NK-92 (cell line): Measurements from ENCODE around the gene VAPA.

ENCODE experiments used
- DNase-seq: peaks from one replicate; lab custom pipeline; 2025; ENCODE audit not compliant: unreplicated experiment; lab: John Stamatoyannopoulos, UW

The VAPA gene

DNA sequence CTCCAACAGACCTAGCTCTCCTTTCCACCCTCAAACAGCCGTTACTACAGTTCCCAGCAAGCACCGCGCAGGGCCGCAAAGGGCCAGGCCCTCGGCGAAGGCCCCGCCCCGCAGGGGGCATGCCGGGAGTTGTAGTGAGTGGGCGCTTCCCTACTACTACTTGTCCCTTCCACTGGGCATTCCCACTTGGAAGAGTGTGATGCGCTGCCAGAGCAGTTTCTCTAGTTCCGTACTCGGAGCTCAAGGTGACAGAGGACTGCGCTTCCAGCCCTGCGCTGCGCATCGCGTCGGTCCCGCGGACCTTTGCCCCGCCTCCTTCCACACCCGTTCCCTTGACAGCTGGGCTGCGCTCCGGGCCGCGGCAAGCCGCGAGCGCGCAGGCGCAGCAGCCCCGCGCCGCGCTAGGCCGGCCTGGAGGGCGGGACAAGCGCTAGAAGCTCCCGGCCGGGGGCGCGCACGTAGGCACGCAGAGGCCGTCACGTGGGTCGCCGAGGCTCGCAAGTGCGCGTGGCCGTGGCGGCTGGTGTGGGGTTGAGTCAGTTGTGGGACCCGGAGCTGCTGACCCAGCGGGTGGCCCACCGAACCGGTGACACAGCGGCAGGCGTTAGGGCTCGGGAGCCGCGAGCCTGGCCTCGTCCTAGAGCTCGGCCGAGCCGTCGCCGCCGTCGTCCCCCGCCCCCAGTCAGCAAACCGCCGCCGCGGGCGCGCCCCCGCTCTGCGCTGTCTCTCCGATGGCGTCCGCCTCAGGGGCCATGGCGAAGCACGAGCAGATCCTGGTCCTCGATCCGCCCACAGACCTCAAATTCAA is at the start of gene VAPA:
Gene VAPA (plus strand): TSS at position 491 of the 808 bp plus-strand sequence. CDS start 241 bp downstream, at position 732.
- DNase-seq = peak; percentile 46

DNA sequence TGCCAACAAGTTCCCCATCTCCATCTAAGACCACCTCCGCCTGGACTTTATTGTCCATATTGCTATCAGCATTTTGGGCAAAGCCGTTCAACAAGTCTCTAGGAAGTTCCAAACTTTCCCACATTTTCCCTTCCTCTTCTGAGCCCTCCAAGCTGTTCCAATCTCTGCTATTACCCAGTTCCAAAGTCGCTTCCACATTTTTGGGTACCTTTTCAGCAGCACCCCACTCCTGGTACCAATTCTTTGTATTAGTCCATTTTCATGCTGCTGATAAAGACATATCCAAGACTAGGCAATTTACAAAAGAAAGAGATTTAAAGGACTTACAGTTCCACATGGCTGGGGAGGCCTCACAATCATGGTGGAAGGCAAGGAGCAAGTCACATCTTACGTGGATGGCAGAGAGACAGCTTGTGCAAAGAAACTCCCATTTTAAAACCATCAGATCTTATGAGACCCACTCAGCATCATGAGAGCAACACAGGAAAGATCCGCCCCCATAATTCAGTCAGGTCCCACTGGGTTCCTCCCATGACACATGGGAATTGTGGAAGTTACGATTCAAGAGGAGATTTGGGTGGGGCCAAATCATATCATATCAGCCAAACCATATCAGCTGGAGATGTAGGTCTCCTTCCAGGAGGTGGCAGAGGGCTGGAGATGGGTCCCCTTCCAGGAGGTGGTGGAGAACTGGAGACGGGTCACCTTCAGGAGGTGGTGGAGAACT is 47.9 kb upstream of the VAPA start:
- DNase-seq = no peak

DNA sequence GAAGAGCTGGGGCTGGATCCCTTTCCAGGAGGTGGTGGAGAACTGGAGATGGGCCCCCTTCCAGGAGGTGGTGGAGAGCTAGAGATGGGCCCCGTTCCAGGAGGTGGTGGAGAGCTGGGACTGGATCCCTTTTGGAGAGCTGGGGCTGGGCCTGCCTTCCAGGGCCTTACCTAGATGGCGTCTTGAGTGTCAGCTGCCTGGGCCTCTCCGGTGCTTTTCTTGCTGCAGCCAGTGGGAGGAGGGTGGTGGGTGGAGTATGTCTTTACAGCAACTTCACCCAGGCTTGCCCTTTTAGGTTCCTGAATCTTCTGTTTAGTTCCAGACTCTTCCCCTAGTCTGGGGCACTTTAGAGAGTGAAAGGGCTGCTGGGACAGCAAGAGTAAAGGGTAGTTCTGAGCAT is 47.2 kb upstream of the VAPA start:
- DNase-seq = no peak

- DNase-seq = no peak
Measured at GRCh38 chr18:9867071-9867594, 46.7 kb upstream of the VAPA start.

GRCh38 chr18:9868857-9869714 is 44.7 kb upstream of the VAPA start:
- no peak for DNase-seq

DNA sequence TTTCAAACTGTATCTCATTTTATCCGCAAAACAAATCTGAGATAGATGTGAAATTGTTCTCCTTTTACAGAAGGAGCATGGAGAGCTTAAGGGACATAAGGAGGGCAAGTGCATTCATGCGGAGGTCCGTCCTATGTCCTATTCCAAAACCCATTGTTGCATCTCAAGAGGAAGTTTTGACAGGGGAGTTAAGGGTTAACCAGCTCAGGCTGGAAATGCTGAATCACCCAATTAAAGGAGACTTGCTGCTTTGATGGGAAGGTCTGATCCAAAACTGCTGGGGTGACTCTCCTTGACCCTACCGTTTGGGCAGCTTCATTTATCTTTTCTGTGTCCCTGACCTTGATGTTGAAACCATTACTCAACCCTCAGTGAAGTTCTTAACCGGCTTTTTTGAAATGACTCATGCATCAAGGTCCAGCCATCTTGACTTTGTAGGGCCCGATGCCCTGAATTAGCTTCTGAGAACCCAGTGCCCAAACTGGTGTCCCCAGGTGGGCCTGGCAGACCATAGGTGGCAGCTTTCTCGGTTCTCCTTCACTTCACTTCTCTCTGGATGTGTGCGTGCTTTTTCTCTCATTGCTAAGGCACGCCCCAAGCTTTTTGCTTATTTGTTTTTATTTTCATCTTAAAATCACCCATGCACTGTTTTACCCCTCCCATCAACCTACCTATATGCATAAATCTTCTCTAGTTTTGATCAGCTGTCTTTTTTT is 43.9 kb upstream of the VAPA start:
- DNase-seq = no peak

GRCh38 chr18:9870431-9871008 is 43.3 kb upstream of the VAPA start:
- DNase-seq = no peak

- no peak for DNase-seq
Measured at GRCh38 chr18:9871244-9871746, 42.5 kb upstream of the VAPA start.

DNA sequence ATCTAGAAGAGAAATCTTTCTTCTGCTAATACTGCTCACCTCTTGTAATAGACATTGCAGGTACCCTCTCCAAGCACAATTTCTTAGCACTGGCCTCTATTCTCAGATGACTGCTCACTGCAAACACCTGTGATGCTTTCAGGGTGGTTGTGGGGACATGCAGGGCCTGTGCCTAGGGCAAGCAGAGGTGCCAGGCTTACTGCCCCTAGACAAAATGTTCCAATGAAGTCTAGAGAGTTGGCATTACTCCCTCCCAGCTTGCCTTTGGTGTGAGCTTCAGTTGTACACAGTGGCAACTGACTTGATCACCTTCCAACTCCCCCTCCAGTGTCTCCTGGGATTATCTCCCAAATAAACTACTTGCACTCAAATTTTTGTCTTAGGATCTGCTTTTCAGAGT is 41.0 kb upstream of the VAPA start:
- no peak for DNase-seq

GRCh38 chr18:9874728-9875127 is 39.1 kb upstream of the VAPA start:
- no peak for DNase-seq

DNA sequence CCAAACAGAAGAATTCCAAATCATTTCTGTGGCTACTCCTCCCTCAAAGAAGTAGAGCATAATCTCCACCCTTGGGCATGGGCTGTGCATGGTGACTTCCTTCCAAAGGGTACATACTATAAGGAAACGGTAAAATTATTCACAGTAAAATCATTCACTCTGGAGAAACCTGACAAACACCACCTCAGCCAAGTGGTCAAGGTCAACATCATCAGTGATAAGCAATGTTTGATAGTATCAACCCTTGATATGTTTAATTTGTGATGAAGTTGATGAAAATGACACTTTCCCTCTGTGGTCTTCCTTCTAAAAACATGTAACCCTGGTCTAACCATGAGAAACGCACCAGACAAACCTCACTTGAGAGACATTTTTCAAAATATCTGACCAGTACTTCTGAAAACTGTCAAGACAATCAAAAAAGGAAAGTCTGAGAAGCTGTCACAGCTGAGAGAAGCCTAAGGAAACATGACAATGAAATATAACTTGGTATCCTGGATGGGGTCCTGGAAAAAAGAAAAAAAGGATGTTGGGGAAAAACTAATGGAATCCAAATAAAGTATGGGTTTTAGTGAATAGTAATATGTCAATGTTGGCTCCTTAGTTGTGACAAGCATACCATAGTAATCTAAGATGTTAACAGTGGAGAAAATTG is 37.5 kb upstream of the VAPA start:
- DNase-seq = no peak

DNA sequence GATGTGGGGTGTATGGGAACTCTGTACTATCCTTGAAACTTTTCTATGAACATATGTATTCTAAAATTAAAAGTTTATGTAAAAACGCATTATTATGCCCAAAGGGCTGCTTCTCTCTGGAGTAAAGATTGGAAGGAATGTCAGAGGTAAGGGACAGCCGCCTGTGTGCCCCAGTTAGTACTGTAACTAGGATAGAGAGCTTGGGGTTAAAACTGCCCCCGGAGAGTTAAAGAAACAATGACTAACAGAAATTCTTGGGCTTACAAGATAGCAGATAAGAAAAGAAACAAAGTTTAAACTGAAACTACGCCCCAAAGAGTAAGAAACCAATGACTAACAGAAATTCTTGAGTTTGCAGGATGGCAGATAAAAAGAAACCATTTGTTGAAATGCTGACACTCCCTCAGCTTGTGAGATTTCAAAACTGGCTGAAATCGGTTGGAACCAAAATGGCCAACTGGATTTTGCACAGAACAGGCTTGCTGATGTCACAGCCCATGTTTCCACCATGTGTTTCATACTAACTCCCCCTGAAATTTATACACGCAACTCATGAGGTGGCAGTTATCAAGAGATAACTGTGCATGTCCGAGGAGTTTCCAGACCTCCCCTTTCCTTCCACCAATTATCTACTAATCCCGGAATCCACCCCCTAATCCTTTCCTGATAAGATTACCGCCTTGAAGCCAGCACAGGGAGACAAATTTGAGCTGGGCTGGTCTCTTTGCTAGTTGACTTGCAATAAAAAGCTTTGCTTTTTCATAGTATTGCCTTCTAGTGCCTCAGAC is 36.8 kb upstream of the VAPA start:
- no peak for DNase-seq

DNA sequence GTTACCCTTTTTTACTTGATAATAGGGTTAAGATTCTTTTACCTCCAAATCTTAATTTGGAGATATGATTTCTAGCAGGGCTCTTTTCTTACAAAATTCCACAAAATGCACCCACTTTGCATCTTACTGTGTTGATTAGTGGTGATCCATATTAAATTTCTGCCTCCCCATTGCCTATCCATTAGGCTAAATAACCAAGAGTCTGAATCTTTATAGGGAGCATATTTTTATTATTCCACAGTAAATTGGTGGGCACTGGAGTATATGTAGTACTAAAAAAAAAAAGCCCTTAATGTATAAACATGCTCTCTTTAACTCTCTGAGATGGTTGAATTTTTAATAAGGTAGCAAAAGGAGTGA is 36.2 kb upstream of the VAPA start:
- no peak for DNase-seq

DNA sequence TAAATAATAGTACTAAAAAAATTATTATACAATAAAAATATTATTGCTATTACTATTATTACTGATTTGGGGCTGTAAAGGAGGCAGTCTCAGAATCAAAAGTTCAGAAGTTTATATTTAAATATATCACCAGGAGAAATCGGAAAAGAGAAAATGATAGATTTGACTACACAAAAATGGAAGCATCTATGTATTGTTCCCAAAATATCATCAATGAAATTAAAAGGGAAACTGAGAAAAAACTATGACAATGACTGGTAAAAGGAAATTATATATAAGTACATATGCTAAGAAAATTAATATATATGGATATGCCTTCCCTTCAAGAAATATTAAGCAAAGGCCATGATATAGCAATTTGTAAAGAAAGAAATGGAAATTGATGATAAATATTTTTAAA is 35.7 kb upstream of the VAPA start:
- DNase-seq = no peak

DNA sequence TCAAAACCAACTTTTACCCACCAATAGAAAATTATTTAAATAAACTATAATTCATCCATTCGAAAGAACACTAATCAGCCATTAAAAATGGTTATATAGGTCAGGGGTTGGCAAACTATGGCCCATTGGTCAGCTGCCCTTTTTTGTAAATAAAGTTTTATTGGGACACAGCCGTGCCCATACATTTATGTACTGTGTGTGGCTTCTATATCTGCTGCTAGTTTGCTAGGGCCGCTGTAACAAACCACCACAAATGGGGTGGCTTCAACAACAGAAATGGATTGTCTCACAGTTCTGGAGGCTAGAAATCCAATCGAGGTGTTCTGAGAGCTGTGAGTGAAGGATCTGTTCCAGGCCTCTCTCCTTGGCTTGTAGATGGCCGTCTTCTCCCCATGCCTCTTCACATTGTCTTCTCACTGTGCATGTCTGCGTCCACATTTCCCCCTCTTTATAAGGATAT is 35.0 kb upstream of the VAPA start:
- no peak for DNase-seq

GRCh38 chr18:9884090-9884489 is 29.7 kb upstream of the VAPA start:
- DNase-seq = no peak

DNA sequence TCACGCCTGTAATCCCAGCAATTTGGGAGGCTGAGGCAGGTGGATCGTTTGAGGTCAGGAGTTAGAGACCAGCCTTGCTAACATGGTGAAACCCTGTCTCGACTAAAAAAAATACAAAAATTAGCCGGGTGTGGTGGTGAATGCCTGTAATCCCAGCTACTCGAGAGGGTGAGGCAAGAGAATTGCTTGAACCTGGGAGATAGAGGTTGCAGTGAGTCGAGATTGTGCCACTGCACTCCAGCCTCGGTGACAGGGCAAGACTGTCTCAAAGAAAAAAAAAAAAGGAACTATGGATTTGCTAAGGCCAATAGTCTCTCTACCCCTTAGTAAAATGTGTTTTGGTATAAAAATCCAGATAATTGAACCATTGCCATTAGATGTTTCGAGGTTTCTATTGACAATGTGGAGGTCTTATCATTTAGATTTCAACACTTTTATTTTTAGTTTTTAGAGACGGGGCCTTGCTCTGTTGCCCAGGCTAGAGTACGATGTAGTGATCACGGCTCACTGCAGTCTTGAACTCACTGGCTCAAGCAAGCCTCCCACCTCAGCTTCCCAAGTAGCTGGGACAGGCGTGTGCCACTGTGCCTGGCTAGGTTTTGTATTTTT is 29.2 kb upstream of the VAPA start:
- DNase-seq = no peak
